Ecto neural progenitor cell (in vitro differentiated cells): ENCODE results near the gene OR1F1.
"Not testable (repeated sequence)": the region's sequence is repeated elsewhere in the genome, so short reads cannot be mapped to it uniquely, and the experiment has no call there.

Source experiments
- DNase-seq: peaks from one replicate; pipeline ENCODE4 v3.0.0-alpha.2; 2018; ENCODE audit warnings: low spot score

OR1F1 gene

GRCh38 chr16:3187798-3188674, at the start of gene OR1F1:
Gene OR1F1 (plus strand): TSS chr16:3188204.
- peak; percentile 66 for DNase-seq

DNA sequence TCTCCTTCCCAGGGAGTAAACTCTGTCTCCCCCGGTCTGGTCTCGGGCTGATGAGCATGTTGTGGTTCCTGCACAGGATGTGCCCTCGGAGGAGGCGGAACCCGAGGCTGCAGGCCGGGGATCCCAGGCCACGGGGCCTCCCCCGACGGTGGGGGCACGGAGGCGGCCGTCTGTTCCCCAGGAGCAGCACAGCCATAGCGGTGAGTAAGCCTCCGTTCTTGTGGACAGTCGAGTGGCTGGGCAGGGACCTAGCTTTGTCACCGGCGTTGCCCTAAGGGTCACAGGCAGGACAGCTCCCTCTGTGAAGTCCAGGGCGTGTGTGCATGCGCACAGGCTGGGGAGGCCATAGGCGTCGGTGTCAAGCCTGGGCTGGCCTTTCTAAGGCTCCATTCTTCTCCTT, 49.7 kb upstream of the OR1F1 start:
- DNase-seq: no peak

DNA sequence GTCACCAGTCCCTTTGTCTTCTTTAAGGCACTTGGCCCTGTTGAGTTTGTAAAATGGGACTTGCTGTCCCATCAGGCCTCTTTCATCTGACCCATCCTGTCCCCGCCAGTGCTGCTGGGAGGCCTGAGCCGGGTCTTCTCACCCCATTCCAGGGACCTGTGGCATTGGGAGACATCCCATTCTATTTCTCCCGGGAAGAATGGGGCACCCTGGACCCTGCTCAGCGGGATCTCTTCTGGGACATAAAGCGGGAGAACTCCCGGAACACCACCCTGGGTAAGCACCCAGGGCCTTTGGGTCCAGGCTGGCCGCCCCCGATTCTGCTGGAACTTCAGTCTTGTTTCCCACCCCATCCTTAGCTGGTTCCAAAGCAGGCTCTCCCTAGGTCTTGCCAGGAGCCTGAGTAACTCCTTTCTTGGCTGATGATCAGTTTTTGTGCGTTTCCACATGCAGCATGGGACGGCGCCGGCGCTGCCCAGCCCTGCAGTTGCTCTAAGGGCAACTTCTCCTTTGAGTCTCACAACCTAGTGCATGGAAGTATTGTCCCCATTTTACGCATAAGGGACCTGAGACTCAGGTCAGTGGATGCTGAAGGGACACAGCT, 49.1 kb upstream of the OR1F1 start:
- DNase-seq: no peak

DNA sequence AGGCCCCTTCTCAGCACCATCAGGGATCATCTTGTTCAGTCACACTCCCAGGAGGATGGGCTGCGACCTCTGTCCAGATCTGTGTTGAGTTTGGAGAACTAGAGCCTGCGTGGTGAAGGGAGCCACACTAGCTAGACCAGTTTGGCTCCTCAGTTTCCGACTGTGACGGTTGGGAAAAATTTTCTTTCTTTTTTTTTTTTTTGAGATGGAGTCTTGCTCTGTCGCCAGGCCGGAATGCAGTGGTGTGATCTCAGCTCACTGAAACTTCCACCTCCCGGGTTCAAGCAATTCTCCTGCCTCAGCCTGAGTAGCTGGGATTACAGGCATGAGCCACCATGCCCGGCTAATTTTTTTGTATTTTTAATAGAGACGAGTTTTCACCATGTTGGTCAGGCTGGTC, 48.4 kb upstream of the OR1F1 start:
- DNase-seq: not testable (repeated sequence)

DNA sequence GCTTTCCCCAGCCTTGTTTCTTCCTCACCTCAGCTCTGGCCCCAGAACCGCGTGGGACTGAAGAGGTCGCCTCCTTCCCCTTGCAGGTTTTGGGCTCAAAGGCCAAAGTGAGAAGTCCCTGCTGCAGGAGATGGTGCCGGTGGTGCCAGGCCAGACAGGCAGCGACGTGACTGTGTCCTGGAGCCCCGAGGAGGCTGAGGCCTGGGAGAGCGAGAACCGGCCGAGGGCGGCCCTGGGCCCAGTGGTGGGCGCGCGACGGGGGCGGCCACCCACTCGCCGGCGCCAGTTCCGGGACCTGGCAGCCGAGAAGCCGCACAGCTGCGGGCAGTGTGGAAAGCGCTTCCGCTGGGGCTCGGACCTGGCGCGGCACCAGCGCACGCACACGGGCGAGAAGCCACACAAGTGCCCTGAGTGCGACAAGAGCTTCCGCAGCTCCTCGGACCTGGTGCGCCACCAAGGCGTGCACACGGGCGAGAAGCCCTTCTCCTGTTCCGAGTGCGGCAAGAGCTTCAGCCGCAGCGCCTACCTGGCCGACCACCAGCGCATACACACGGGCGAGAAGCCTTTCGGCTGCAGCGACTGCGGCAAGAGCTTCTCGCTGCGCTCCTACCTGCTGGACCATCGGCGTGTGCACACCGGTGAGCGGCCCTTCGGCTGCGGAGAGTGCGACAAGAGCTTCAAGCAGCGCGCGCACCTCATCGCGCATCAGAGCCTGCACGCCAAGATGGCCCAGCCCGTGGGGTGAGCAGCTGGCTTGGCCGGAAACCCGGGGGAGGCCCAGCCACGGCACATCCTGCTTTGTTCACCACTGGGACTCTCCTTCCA, 47.2 kb upstream of the OR1F1 start:
- no peak for DNase-seq

DNA sequence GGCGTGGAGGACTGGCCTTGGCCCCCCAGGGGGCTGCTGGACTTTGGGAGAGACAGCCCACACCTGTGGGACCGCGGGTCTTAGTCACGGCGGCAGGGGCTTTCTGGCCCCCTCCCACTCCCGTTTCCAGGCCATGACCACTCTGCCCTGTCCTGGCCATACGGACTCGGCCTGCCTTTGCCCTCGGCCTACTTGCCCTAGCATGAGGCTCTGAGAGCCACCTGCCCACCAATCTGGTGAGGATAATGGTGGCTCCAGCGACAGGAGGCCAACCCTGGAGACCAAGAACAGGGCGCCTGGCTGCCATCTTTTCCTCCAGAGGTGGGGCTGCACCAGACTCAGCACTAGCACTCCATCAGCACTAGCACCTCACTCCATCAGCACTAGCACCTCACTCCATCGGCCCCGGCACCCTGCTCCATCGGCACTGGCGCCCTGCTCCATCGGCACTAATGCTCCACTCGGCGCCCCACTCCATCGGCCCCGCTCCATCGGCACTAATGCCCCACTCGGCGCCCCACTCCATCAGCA, 46.2 kb upstream of the OR1F1 start:
- DNase-seq: no peak

DNA sequence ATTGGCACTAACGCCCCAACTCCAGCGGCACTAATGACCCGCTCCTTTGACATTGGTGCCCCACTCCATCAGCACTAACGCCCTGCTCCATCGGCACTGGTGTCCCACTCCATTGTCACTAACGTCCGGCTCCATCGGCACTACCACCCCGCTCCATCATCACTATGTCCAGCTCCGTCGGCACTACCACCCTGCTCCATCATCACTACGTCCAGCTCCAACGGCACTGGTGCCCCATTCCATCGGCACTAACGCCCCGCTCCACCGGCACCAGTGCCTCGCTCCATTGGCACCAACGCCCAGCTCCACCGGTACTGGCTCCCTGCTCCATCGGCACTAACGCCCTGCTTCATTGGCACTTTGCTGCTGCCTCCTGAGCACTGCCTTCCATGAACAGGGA, 45.7 kb upstream of the OR1F1 start:
- DNase-seq: no peak

DNA sequence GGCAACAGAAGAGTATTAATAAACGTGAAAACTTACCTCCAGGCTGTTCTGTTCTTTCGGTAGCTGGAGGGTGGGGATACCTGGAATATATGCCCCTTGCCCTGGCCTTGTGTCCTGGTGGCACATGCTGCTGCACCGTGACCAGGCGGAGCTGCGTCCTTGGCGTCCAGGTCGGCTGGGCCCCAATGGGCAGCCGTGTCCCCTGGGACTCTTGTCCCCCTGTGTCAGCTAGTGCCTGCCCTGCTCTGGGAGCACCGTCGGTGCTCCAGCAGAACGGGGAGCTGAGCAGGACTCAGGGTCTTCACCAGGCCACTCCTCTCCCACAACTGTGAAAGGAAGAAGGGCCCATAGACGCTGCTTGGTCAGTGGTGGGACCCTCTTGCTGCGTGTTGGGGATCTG, 45.2 kb upstream of the OR1F1 start:
- no peak for DNase-seq

- DNase-seq: no peak
Observed at GRCh38 chr16:3143189-3143588, 44.8 kb upstream of the OR1F1 start.

GRCh38 chr16:3143598-3144320, 44.2 kb upstream of the OR1F1 start:
- DNase-seq: no peak

GRCh38 chr16:3144321-3144983, 43.6 kb upstream of the OR1F1 start:
- DNase-seq: no peak

GRCh38 chr16:3145151-3145550, 42.9 kb upstream of the OR1F1 start:
- no peak for DNase-seq

GRCh38 chr16:3145660-3146059, 42.3 kb upstream of the OR1F1 start:
- DNase-seq: no peak

DNA sequence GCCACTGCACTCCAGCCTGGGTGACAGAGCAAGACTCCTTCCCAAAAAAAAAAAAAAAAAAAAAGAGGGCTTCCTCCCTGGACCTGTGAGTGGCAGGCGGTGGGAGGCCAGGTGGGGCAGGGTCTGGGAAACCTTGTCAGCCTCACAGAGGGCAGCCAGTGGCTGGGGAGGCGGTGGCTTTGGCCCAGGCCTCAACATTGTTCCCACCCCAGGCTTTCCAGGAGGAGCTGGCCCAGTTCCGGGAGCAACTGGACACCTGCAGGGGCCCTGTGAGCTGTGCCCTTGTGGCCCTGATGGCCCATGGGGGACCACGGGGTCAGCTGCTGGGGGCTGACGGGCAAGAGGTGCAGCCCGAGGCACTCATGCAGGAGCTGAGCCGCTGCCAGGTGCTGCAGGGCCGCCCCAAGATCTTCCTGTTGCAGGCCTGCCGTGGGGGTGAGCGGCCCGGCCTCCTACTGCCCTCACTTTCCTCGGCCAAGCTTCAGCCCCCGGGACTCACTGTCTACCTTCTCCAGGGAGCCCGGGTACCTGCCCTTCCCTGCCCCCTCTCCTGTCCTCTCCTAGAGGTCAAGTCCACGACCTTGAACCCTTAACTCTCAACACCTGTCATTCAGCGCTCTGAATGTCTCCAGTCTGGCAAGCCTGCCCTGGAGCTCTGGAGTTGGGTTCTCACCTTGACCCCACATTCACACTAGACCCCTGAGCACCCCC, 40.8 kb upstream of the OR1F1 start:
- no peak for DNase-seq

GRCh38 chr16:3147757-3148104, 40.3 kb upstream of the OR1F1 start:
- no peak for DNase-seq

DNA sequence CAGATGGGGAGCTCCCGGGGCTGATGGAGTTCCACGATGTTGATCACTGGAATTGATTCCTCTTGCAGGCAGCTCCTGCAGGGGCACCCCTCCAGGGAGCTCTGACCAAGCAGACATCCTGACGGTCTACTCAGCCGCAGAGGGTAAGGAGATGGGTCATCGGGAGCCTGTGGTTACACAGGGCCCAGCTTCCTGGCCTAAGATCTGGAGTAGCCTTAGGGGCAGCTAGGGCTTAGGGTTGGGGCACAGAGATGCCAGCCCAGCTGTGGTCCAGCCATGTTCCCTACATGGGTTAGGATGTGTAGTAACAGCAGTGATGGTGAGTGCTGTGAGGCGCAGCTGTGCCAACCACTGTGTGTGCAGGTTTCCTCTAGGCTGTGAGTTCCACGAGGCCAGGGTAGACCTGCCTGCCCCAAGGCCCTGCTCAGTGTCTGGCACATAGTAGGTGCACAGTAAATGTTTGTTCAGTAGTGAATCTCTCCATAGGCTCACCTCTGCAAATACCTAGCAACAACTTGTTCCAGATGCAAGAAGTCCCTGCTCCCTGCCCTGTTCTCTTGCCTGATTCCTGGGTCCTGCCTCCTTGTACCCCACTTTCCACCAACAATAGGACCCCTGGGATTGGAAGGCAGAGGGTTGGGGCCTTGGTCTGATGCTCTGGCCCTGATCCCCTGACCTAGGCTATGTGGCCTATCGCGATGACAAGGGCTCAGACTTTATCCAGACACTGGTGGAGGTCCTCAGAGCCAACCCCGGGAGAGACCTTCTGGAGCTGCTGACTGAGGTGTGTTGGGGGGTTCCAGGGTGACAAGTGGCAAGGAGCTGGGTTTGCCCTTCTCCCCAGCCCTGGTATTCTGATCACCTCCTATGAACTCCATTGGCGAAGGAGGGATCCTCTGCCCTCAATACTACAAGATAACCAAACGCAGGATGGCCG, 39.5 kb upstream of the OR1F1 start:
- DNase-seq: no peak

- no peak for DNase-seq
Observed at GRCh38 chr16:3149193-3149530, 38.8 kb upstream of the OR1F1 start.

- peak; percentile 87 for DNase-seq
Observed at GRCh38 chr16:3149630-3150345, 38.2 kb upstream of the OR1F1 start.
